Omental fat pad (tissue), 4 donors: Measurements from ENCODE around the gene SPATA32. TPM values are rescaled to one million over a fixed set of nuclear protein-coding genes. Genes with fewer than 3 reads are reported as not detected.

Experiments used
- ATAC-seq: fragments of 150-250 bp; one replicate; pipeline ENCODE4 v1.9.1; 2016; ENCODE audit warnings: mild to moderate bottlenecking, moderate library complexity; ENCODE audit not compliant: low FRiP score
- DNase-seq: peaks from one replicate; pipeline ENCODE4 v3.0.0-alpha.2; 2019; ENCODE audit warnings: low spot score
- CTCF ChIP-seq, 3 donors: fragments of 450-650 bp; IDR thresholded peaks; one replicate each; pipeline ENCODE4 v1.5.1; 2016 to 2017; ENCODE audit warnings: antibody characterized with exemption in 3 of 3, mild to moderate bottlenecking in 3 of 3, moderate library complexity in 2 of 3
- total RNA-seq, 4 donors: library from RNA; depleted of rRNA; stranded (reverse); fragments of >200 nt; gene quantifications; one replicate each; pipeline ENCODE4 v1.1.0, GENCODE V29; 2016

SPATA32 gene, protein sequence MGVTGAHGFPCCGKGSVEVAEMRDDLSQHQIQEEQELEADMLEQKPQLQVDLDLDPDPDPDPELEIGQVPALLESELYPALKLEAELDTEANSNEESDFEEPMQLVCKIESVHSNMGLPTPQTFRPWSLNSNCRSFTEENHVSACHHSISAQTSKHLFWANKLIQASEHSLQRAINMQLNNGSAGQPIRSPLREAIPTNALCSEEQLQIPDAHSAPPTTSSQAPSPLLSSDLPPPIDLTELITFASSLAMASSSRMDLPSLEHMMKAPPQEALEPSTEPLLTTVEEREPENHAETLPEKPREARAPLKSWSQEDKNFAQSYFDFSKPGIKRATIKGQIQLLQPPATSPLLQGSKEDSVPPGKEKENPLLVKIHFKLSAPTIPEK
- total RNA-seq, result under 1 TPM in 1 of 4 donors, not detected in 3; 0.65 TPM

GRCh38 chr17:45261577-45262515 is at the start of gene SPATA32:
Gene SPATA32, minus strand, starts transcription at chr17:45262094. Its CDS starts 78 bp downstream, at chr17:45262016.
- DNase-seq (no peak), ATAC-seq (peak; percentile 41)
- TF ChIP-seq CTCF (IDR thresholded peaks at IDR 0.05), result no peak

- no peak for TF ChIP-seq CTCF (IDR thresholded peaks at IDR 0.05)
- ATAC-seq (no peak), DNase-seq (no peak)
These were observed 49.5 kb upstream of the SPATA32 start for GRCh38 chr17:45311401-45311759.

- ATAC-seq, result no peak
- TF ChIP-seq CTCF (IDR thresholded peaks at IDR 0.05), result no peak
- no peak for DNase-seq
These were observed 48.8 kb upstream of the SPATA32 start for GRCh38 chr17:45310380-45311324.

DNA sequence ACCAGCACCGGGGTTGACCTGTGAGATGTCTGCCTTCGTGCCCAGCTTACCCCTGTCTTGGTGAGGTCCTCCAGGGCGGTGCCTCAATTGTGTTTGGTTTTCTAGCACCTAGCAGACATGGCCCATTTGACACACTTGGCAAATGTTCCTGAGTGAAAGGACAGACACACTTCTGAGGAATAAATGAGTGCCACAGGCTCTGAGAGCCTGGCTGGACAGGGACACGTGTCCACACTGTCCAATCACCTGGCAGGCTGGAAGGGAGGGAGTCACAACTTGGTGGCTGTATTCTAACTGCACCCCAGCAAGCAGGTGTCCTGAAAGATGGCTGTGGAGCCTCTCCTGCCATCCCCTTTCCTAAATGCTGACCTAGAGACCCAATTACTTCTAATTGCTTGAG is 47.5 kb upstream of the SPATA32 start:
- ATAC-seq (no peak), DNase-seq (no peak)
- TF ChIP-seq CTCF (IDR thresholded peaks at IDR 0.05), result no peak

DNA sequence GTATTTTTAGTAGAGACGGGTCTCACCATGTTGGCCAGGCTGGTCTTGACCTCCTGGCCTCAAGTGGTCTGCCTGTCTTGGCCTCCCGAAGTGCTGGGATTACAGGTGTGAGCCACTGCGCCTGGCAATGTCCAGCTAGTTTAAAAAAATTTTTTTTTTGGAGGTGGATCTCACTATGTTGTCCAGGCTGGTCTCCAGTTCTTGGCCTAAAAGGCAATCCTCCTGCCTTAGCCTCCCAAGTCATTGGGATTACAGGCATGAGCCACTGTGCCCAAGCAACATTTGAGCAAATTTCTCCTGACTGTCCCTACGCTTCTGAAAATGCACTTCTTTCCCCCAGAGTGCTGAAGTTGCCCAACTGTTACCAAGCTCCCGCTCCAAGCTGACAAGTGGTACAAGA is 46.9 kb upstream of the SPATA32 start:
- no peak for TF ChIP-seq CTCF (IDR thresholded peaks at IDR 0.05)
- ATAC-seq (no peak), DNase-seq (no peak)

- no peak for ATAC-seq
- no peak for DNase-seq
These were observed 46.1 kb upstream of the SPATA32 start for GRCh38 chr17:45308016-45308365.

More at GRCh38 chr17:45308016-45308365, 46.1 kb upstream of the SPATA32 start:
- TF ChIP-seq CTCF (IDR thresholded peaks at IDR 0.05), result no peak
